HG03060 (cell line): ENCODE data around the gene CD22.
"Not testable (repeated sequence)": the region's sequence is repeated elsewhere in the genome, so short reads cannot be mapped to it uniquely, and the experiment has no call there.

Experiments used
- ATAC-seq: cut with Tn5 transposase; IDR thresholded peaks from one replicate; pipeline ENCODE4 v1.9.1; 2021; ENCODE audit warnings: low read depth, moderate number of reproducible peaks; ENCODE audit not compliant: unreplicated experiment

Gene CD22

GRCh38 chr19:35328851-35329285 lies at the start of gene CD22:
CD22 (plus strand) TSS chr19:35329187; CDS start chr19:35332041, 2,854 bp downstream.
- ATAC-seq = no peak

- no peak for ATAC-seq
Measured at GRCh38 chr19:35279374-35279773, 49.6 kb upstream of the CD22 start.

GRCh38 chr19:35279985-35280821 lies 48.8 kb upstream of the CD22 start:
- ATAC-seq = no peak

GRCh38 chr19:35281303-35281702 lies 47.7 kb upstream of the CD22 start:
- no peak for ATAC-seq

GRCh38 chr19:35284153-35285094 lies 44.6 kb upstream of the CD22 start:
- ATAC-seq = no peak

GRCh38 chr19:35285095-35285449 lies 43.9 kb upstream of the CD22 start:
- ATAC-seq = no peak

GRCh38 chr19:35285465-35285864 lies 43.5 kb upstream of the CD22 start:
- ATAC-seq = not testable (repeated sequence)

- ATAC-seq = not testable (repeated sequence)
Measured at GRCh38 chr19:35286101-35286500, 42.9 kb upstream of the CD22 start.

GRCh38 chr19:35287713-35288112 lies 41.3 kb upstream of the CD22 start:
- ATAC-seq = no peak

- no peak for ATAC-seq
Measured at GRCh38 chr19:35288331-35288730, 40.7 kb upstream of the CD22 start.

GRCh38 chr19:35288906-35289305 lies 40.1 kb upstream of the CD22 start:
- ATAC-seq = no peak

GRCh38 chr19:35290381-35291127 lies 38.4 kb upstream of the CD22 start:
- no peak for ATAC-seq

- no peak for ATAC-seq
Measured at GRCh38 chr19:35291259-35291658, 37.7 kb upstream of the CD22 start.

GRCh38 chr19:35291916-35292315 lies 37.1 kb upstream of the CD22 start, which contains the start of gene MAG:
MAG (plus strand) TSS chr19:35292161; CDS start chr19:35295409, 3,248 bp downstream.
- ATAC-seq = no peak

GRCh38 chr19:35292421-35293362 lies 36.3 kb upstream of the CD22 start:
- no peak for ATAC-seq

- ATAC-seq = no peak
Measured at GRCh38 chr19:35293363-35293739, 35.6 kb upstream of the CD22 start.

- ATAC-seq = no peak
Measured at GRCh38 chr19:35293808-35294207, 35.2 kb upstream of the CD22 start.

GRCh38 chr19:35294328-35294727 lies 34.7 kb upstream of the CD22 start:
- ATAC-seq = no peak
